Ovary (tissue), 3 donors: ENCODE measurements around the gene FLNB.

ENCODE experiments used
- CTCF ChIP-seq, 3 donors: fragments of 450-650 bp in 2 of 3; fragments of 200-600 bp in 1 of 3; IDR thresholded peaks; one replicate each; pipeline versions ENCODE4 v1.5.1 to v1.8.0; 2016 to 2022; ENCODE audit warnings: antibody characterized with exemption in 3 of 3, mild to moderate bottlenecking in 1 of 3
- POLR2A ChIP-seq: fragments of 450-650 bp; IDR thresholded peaks from one replicate; pipeline ENCODE4 v1.6.1; 2017; ENCODE audit warnings: antibody characterized with exemption, mild to moderate bottlenecking, moderate library complexity
- donor health status: DM: no; HTN: no; CAD: no.

GRCh38 chr3:58200846-58201355 lies 192.7 kb downstream of the FLNB start:
- no peak for TF ChIP-seq CTCF (IDR thresholded peaks at IDR 0.05)
- no peak for TF ChIP-seq POLR2A
